ENCODE measurements around the gene SCN9A. TPM values are rescaled to one million over a fixed set of nuclear protein-coding genes. Genes with fewer than 3 reads are reported as not detected.

Gene SCN9A
- total RNA-seq, result 2.4 and 3.6 TPM in 2 replicates

GRCh38 chr2:166375736-166376487 is at the start of gene SCN9A:
SCN9A (minus strand) TSS chr2:166375944; CDS start chr2:166311756, 64,188 bp downstream.

Other genes with a start within 250 kb of the SCN9A start
- under 0.01 TPM in 1 of 2 replicates, not detected in the other for gene SCN1A, start 247.9 kb downstream of the SCN9A start, total RNA-seq
- gene SCN7A, start 118.3 kb upstream of the SCN9A start, total RNA-seq, result under 0.01 TPM in 1 of 2 replicates, not detected in the other

Measured in tracheal epithelial cell (primary cell).